HG03469 (cell line): ENCODE results near the gene PRRG3.

ENCODE experiments used
- ATAC-seq: cut with Tn5 transposase; IDR thresholded peaks from one replicate; pipeline ENCODE4 v1.9.1; 2021; ENCODE audit warnings: mild to moderate bottlenecking, moderate library complexity, moderate number of reproducible peaks; ENCODE audit not compliant: unreplicated experiment

Gene PRRG3

DNA sequence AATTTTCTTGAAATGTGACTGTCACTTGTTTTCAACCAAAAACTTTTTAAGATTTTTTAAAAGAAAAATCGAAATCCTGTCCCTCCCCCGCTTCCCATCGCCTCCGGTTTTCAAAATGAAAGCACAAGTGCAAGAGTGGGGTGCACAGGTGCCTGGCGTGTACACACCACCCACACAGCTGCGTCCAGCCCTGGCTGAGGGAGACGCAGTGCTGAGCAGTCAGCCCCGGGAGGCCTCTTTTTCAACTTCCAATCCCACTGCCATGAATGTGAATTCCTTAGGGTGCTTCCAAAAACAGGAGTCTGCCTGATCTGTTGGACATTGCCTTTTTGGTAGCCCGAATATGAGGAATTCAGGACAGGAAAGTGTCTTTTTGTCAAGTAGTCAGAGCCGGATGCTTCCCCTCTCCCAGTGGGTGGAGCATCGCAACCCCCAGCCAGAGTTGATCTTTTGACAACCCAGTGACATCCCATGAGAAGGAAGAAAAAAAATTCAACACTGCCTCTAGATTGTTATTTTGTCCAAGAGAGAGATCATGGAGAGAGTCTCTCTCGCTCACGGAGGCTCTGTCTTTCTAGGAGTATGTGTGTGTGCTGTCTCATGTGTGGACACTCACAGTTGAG, 8.9 kb downstream of the PRRG3 start:
- no peak for ATAC-seq

DNA sequence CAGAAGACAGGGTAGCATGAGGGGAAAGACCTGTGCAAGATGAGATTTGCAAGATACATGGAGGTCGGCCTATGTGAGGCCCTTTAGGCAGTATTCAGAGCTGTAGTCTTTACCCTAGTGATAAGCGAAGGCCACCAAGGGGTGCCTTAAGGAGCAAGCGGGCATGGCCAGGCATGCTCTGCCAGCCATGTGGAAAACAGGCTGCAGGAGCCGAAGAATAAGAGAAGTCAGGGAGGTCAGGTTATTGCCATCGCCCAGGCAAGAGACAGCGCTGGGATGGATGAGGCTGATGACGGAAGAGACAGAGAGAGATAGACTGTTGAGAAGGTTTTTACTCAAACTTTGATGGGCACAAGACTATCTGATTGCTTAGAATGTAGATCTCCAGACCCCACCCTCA, 13.6 kb downstream of the PRRG3 start:
- no peak for ATAC-seq

DNA sequence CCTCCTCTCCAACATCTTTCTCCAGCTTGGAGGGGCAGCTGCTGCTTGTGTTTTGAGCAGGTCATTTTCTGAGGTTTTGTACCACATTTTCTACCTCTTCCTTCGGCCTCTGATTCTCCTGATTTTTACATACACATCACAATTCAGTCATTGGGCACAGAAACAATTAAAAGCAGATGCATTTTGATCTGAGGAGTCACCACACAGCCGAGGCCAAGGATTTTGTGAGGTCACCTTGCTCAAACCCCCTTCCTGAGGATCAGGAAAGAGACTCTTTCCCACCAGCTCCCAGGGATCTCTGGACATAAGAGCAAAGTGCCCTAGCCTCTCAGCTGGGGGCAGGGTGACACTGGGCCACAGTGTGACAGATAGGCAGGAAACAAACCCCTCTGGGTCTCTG, 15.2 kb downstream of the PRRG3 start:
- ATAC-seq, result no peak

DNA sequence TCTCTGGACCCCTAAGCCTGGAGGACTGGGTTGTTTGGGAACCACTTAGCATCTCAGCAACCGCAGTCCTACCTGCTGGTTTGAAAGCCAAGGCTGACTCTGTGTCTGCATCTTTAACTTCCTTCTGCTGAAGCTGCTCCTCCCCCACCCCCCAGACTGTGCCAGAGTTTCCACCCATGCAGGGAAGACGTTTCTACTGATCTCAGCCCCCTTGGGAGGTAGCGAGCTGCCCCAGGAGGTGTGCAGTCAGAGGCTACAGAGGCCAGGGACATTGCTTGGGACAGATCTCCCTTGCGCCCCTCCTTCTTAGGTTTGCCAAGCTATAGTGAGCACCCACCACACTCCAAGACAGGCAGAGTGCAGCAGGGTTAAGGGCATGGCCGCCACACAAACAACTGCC, 15.9 kb downstream of the PRRG3 start:
- ATAC-seq, result no peak

DNA sequence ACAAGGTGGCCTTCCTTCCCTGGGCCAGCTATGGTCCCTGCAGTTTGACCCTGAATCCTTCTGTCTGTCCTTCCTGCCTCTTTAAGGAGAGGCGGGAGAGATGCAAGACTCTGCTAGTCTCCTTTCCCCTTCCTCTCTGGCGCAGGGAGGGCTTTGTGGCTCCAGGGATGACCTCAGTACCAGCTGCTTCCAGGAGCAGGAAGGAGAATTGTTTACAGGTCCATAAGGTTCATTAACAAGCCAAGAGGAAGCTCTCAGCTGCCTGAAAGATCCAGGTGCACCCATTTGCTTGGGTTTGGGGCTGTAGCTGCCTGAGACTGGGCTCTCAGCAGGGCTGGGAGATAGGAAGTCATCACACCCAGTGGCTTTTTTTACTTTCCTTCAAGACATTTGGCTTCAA, 16.5 kb downstream of the PRRG3 start:
- no peak for ATAC-seq

DNA sequence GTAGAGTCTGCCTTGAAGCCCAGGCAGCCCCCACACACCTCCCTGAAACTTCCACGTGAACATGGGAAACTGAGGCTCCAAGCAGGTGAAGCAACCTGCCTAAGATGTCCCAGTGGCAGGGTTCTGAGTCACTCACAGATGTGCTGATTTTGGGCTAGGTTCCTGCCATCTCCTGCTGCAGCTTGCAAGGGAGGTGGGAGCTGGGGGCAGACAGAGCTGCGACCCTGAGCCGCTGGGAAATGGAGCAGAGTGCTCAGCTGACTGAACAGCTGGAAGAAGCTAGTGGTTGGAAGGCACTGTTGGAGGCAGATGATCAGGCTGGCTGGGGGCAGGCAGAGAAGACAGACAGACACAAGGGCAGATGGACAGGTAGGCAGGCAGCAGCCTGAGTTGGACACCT, 17.0 kb downstream of the PRRG3 start:
- no peak for ATAC-seq

DNA sequence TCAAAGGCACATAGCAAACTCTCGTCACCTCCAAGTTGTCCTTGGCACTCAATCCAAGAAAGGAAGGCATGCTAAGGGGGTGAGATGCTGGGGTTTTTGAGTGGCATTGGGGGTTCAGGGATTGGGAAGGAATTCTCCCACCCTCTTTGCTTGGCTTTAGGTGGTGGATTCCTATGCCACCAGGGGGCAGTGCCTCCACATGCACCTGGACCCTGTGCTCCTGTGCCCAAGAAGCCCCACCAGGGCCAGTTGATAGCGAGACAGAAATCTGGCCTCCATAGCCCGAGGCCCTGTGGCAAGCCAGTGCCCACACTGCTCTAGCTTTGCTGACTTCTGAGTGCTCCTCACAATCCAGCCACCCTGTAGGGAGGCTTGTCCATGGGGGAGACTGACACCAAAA, 18.6 kb downstream of the PRRG3 start:
- no peak for ATAC-seq

DNA sequence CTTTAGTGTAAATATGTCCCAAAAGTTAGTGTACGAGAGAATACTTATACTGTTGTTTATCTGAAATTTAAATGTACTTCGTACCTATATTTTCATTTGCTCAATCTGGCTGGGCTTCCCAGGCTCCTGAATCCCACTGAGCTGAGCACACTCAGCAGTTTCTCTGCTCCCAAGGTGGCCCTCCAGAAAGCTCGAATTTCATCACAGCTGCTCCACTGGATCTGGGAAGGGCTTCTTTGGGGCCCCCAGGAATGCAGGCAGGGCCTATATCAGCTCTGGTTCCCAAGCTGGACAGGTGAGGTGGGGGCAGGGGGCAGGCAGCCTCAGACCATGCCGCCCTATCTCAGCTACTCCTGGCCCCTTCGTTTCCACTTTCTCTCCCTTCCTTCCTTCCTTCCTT, 19.1 kb downstream of the PRRG3 start:
- ATAC-seq, result no peak

DNA sequence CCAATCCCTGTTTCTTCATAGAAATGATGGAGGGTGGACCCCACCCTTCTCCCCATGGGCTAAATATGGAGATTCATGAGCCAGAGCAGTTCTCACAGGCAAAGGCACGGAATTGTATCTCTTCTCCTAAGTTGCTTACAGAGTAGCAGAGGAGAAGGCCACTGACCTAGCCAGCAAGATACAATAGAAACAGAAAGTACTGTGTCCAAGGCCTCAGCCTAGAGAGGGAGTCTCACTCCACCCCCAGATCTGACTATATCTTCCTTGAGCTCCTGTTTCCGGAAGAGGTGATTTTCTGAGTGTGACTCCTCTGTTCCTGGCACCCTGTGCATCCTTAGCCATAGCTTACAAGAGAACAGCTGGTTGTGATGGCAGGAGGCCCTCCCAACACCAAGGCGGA, 20.5 kb downstream of the PRRG3 start, which contains the start of gene FATE1:
TSS of gene FATE1 (plus strand) at position 284 of the 400 bp plus-strand sequence. CDS start at position 369, 85 bp downstream.
- no peak for ATAC-seq

DNA sequence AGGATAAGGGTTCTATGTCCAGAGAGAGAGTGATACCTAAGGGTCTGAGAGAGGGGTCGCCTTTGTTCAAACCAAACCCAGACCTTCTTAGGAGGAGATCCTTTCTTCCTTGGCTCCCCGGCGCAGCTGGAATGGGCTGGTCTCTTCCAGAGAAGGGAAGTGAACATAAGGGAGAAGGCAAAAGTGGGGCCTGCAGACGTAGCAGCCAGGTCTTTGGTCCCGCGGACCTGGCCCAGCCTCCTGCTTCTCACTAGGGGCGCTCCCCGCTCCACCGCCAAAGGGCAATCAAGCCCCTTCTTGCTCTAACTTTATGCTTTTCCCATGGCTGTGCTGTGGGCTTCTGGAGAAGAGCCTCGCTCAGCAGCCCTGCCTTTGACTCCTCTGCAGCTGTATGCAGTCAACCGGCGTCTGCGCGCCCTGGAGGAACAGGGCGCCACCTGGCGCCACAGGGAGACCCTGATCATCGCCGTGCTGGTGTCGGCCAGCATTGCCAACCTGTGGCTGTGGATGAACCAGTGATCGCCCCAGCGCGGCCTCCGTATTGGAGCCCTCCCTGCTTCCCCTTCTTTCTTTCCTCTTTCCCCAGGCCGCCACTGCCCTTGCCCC, 27.1 kb downstream of the PRRG3 start:
- ATAC-seq, result no peak

DNA sequence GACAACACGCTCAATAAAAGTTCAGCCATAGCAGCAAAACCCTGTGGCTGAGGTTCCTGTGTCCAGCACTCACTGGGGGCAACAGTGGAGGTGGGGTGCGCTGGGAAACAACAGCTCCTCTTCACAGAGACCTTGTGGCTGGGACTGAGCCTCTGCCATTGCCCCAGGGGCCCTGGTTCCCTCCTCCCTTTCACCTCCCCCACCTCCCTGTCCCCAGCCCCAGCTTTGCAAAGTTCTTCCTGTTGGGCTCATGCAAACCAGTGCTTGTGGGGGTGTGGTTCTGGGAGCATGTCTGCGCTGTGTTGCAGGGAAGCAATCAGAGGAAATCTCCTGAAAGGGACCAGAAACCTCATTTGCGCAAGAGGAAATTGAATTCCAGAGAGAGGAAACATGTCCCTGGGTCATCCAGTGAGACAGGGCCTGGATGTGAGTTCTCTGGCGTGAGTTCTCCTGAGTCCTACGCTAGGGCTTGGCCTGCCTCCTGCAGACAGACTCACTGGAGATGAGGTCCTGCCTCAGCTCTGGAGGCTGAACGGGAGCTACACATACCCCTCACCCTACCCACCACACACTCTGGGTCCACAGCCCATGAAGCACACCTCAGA, 28.0 kb downstream of the PRRG3 start:
- ATAC-seq, result no peak

DNA sequence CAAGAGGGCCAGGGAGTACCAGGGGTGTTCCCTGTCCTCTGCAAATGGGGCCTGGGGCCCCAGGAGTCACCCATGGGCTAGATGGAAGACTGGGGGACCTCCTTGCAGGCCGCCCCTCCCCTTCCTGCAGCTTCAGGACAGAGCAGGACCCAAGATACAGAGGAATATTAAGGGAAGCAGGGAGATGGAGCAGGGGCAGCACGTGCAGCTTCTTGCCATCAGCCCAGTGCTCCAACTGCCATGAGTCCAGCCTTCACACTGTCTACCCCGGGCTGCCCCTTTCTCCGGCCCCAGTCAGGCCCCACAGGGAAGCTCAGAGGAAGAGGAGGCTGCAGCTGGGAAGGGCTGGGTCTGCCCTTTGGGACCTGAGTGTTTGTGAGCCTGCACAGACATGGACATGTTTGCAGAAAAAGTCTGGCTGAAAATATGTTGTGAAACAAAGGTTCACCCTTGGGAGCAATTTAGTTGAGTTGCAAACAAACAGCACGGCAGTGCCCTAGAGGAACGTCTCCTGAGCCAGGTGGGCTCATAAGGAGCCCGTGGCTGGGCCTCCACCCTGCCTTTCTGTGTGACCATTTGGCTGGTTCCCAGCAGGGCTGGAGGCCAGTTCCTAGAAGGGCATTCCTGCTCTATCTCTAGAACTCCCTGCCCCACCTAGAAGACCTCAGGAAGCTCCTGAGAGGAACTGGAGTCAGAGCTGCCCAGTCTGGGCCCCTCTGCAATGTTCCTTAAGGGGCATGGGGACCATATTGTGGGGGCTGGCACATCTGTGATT, 29.5 kb downstream of the PRRG3 start:
- no peak for ATAC-seq

DNA sequence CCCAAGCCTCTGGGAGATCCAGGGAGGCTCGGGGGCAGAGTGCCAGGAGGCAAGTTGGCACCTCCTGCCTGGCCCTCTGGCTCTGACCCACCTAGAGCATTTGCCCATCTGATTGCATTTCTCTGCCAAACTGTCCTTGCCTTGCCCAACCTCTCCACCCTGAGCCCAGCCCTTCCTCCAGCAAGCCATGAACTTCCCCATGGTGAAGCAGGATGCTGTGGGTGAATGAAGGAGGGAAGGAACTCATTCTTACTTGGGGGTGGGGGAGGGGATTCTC, 30.0 kb downstream of the PRRG3 start:
- no peak for ATAC-seq

DNA sequence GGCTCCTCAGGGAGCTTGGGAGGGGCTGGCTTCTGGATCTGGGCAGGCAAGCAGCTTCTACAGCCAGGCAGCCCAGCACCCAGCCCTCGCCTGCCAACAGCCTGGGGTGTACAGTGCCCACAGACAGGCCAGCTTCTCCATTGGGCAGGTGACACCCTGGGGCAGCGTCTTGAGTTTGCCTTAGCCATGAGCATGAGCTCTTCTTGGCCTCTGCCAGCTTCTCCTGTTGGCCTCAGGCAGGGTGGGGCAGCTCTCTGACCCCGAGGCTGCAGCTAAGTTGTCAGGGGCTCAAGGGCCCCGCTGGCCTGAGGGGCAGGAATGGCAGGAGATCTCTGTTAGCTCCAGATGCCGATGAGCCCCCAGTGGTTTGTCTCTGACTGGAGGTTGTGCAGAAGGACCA, 31.5 kb downstream of the PRRG3 start:
- no peak for ATAC-seq

DNA sequence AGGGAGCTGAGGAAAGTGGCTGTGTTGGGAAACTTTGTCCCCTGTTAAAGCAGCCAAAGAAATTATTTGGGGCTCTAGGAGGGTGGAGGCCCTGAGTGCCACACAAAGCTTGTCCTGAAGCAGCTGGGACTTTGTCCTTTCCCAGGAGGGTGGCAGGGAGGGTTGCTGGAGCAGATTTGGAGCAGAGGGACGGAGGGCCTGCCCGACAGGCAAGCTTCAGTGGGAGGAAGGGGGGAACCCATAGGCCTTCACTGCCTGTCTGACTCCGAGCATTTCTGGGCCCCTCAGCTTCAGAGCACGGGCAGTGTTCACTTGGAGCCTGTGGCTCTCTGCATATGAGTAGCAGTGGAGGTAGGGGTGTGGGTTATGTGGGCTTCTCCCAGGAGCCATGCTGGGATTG, 32.1 kb downstream of the PRRG3 start:
- no peak for ATAC-seq

DNA sequence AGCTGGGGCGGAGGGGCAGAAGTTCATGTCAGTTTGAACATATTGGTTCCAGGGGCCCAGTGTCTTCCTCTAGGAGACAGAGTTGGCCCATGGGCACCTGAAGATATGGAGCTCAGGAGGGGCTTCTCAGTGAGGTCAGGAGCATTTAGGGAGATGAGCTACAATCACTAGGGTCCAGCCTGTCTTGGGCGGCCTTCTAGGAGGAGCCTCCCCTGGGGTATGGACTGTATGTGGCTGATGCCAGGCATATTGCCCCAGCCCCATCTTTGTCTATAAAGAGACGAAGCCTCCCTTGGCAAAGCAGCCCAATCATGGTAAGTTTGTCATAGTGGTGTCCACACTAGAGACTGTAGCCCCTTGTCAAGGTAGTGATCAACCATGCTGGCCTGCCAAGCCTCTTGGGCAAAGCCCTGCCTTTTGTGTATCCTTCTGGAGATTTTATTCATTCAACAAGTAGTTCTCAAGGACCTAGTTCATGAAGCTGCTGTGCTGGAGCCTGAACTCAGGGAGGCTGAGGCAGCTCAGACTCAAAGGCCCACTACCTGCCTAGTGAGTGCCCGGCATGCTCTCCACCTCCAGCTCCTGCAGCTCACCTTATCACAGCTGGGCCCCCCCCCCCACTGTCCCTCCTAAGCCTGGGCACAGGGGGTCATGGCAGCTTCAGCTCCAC, 33.9 kb downstream of the PRRG3 start:
- no peak for ATAC-seq

DNA sequence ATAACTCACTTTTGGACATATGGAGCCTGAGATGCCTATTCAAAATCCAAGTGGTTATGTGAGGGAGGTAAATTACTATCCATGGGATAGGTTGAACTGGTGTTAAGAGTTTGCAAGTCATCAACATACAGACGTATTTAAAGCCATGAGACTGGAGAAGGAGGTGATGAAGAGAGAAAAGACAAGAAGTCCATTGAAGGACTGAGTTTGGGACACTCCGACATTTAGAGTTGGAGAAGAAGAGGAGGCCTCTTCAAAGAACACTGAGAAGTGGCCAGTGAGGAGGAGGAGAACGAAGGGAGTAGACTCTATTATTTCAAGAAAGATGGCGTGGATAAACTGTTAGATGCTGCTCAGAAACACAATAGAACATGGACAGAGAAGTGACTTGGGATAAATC, 39.2 kb downstream of the PRRG3 start, which contains the start of gene CNGA2:
TSS of gene CNGA2 (plus strand) at position 301 of the 400 bp plus-strand sequence. CDS start 3,738 bp downstream, outside the sequence.
- no peak for ATAC-seq

DNA sequence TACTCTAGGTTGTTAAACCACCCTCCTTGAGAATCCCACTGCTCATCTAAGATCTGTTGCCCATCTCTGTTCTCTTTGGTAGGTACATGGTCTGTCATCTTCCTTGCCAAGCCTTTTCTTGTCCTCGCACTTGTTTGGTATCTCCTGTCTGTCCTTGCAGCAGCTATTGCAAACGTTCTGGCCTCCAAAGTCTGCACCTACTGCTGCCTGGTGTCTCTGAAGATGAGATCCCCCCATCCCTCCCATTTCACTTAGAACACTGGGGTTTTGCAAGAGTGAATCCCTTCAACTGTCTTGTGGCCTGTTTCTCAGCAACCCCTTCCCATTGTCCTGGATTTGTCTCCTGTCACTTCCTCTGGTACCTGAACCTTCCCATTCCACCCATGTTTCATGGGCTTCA, 40.0 kb downstream of the PRRG3 start:
- no peak for ATAC-seq

DNA sequence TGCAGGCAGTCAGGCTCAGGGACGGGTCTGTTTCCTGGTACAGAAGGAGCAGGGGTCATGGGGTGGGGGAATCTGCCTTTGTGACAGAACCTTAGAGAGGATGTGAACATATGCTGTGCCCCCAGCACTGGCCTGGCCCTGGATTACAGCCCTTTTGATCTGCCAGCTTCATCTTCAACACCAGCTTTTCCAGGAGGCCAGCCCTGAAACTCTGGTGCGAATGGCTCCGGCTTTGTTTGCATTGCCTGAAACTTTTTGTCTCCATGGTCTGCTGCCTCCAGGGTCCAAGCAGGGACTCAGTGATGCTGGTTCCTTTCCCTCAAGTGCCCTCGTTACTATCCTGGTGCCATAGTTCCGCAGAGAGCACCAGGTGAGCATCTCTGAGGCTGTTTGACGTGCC, 41.4 kb downstream of the PRRG3 start:
- ATAC-seq, result no peak

DNA sequence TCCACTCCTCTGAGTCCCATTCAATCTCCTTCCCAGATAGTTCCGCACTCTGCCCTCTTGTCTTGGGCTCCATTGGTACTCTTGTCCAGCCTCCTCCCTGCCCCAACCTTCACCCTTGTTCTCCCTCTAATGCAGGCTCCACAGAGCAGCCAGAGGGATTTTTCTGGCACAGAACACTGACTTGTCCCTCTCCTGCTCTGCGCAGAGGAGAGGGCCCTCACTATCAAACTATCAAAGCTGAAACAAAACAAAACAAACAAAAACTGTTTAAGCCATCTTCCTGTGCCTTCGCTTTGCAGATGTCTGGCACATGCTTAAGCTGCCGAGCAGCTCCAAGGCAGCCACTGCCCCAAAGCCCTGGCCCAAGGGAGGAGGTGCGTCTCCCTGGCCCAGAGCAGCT, 42.2 kb downstream of the PRRG3 start:
- ATAC-seq, result no peak

DNA sequence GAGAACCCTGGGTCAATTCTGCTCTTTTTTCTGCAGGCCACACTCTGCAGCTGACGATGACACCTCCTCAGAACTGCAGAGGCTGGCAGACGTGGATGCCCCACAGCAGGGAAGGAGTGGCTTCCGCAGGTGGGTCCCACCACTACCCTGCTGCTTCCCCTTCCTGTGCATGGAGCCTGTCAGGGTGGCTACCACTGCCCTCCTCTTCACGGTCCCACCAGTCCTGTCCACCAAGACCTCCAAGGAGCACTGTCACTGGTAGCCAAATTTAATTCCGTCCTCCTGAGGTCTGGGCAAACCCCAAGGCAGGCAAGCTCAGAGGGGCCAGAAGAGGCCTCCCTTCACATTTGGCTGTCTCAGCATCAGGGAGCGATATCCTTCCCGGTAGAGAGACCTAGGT, 43.5 kb downstream of the PRRG3 start:
- ATAC-seq, result no peak
